Embryonic facial prominence (tissue), 1 donor: Measurements from ENCODE around the gene NOXRED1.

ENCODE experiments used
- DNase-seq: peaks from one replicate; pipeline ENCODE4 v3.0.0-alpha.2; 2016; ENCODE audit errors: extremely low spot score

The NOXRED1 gene

DNA sequence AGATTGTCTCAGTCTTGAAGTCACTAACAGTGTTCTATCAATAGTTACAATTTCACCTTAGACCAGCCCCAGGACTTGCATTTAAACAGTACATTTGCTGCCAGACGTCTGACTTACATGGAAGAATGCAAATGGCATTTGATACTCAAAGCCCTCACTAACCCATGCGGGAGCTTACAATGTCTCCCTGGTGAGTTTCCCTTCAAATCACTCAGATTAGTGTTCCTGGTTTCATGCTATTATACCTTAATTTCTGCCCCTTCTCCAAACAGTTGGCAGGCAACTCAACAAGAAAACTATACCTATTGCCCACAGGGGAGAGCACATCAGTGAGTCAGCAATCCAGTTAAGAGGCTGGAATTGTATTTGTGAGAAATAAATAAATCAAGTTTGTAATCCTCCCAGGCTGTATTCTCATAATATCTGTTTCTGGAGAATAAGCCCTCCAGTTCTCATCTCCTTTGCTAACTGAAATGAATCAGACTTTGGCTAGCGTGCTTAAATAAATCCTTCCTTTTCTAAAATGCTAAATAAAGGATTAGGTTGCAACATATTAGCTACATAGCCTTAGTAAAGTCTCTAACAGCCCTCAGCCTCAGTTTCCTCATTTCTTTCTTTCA is 78.8 kb downstream of the NOXRED1 start:
- no peak for DNase-seq
